ENCODE measurements around the gene PTMS. TPM values are rescaled to one million over a fixed set of nuclear protein-coding genes. Genes with fewer than 3 reads are reported as not detected.

The PTMS gene
- total and polyA plus RNA-seq, 2 of the 13 experiments (the other 11 are each of a cell fraction or from before 2014, with no cell fraction given): 40.5 to 82.4 TPM

DNA sequence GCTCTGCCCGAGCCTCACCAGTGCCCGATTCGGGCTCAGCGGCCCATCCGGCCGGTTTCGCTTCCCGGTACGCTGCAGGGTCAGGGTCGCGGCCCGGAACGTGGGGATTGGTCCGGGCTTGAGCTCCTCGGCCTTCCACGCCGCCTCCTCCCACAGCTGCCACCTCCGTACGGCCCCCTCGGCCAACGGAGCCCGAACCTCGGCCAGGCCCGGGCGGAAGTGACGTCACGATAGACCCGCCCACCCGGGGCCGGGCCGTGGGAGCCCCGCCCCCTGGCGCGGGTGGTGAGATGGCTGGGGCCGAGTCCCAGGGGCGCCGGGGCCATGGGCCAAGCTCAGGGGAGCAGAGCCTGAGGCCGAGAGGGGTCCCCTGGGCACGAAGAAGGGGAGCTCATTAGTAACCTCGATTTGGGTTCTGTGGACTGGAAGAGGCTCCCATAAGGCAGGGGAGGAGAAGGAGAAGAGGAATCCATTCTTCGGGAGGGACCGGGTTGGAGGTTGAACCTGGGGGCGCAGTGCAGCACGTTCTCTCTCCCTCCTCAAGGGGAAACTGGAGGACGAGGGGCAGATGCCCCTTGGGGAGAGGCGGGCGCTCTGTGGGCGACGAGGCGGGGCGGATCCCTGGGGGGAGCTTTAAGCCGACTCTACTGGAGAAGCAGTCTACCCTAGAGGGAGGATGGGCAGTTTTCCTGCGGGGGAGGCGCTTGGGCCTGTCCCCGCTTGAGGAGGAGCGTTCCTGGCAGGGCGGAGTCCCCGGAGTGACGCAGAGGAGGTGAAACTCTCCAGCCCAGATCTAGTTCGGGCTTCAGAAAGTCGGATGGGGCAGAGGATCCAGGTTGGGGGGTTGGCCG is 13.0 kb upstream of the PTMS start, which contains the start of gene MLF2 (continued):
- TF ChIP-seq, protein P1, sequence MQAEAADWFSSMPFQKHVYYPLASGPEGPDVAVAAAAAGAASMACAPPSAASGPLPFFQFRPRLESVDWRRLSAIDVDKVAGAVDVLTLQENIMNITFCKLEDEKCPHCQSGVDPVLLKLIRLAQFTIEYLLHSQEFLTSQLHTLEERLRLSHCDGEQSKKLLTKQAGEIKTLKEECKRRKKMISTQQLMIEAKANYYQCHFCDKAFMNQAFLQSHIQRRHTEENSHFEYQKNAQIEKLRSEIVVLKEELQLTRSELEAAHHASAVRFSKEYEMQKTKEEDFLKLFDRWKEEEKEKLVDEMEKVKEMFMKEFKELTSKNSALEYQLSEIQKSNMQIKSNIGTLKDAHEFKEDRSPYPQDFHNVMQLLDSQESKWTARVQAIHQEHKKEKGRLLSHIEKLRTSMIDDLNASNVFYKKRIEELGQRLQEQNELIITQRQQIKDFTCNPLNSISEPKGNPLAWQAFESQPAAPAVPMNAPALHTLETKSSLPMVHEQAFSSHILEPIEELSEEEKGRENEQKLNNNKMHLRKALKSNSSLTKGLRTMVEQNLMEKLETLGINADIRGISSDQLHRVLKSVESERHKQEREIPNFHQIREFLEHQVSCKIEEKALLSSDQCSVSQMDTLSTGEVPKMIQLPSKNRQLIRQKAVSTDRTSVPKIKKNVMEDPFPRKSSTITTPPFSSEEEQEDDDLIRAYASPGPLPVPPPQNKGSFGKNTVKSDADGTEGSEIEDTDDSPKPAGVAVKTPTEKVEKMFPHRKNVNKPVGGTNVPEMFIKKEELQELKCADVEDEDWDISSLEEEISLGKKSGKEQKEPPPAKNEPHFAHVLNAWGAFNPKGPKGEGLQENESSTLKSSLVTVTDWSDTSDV (CRISPR knock-in tag; IDR thresholded peaks at IDR 0.05): 0 out of 2 replicates have a peak, but pooled peaks have one; percentile 18
- TF ChIP-seq KLF15 (CRISPR knock-in tag; IDR thresholded peaks at IDR 0.05; ENCODE audit: borderline replicate concordance) (no peak; the same call in 1 of the 2 replicates), TCF7 (IDR thresholded peaks at IDR 0.05; ENCODE audit: low read depth) (no peak), KAT7 (CRISPR knock-in tag; IDR thresholded peaks at IDR 0.05; ENCODE audit: borderline replicate concordance) (peak; percentile 19), ZNF274 (CRISPR knock-in tag; IDR thresholded peaks at IDR 0.05) (peak; percentile 73), ZNF496 (CRISPR knock-in tag; IDR thresholded peaks at IDR 0.05; ENCODE audit: insufficient replicate concordance) (no peak), ELF1 (CRISPR knock-in tag; IDR thresholded peaks at IDR 0.05) (peak; percentile 27), ZSCAN25 (CRISPR knock-in tag; IDR thresholded peaks at IDR 0.05) (peak; percentile 78), ZNF570 (CRISPR knock-in tag; IDR thresholded peaks at IDR 0.05; ENCODE audit: borderline replicate concordance) (no peak), ZNF367 (CRISPR knock-in tag; IDR thresholded peaks at IDR 0.05; ENCODE audit: borderline replicate concordance) (peak; percentile 51; the same call in 1 of the 2 replicates), SRY (CRISPR knock-in tag; IDR thresholded peaks at IDR 0.05) (peak; percentile 89), TAF1 (CRISPR knock-in tag; IDR thresholded peaks at IDR 0.05) (peak; percentile 92), RARA (CRISPR knock-in tag; IDR thresholded peaks at IDR 0.05) (0 out of 2 replicates have a peak, but pooled peaks have one; percentile 24)
- TF ChIP-seq, protein P2, sequence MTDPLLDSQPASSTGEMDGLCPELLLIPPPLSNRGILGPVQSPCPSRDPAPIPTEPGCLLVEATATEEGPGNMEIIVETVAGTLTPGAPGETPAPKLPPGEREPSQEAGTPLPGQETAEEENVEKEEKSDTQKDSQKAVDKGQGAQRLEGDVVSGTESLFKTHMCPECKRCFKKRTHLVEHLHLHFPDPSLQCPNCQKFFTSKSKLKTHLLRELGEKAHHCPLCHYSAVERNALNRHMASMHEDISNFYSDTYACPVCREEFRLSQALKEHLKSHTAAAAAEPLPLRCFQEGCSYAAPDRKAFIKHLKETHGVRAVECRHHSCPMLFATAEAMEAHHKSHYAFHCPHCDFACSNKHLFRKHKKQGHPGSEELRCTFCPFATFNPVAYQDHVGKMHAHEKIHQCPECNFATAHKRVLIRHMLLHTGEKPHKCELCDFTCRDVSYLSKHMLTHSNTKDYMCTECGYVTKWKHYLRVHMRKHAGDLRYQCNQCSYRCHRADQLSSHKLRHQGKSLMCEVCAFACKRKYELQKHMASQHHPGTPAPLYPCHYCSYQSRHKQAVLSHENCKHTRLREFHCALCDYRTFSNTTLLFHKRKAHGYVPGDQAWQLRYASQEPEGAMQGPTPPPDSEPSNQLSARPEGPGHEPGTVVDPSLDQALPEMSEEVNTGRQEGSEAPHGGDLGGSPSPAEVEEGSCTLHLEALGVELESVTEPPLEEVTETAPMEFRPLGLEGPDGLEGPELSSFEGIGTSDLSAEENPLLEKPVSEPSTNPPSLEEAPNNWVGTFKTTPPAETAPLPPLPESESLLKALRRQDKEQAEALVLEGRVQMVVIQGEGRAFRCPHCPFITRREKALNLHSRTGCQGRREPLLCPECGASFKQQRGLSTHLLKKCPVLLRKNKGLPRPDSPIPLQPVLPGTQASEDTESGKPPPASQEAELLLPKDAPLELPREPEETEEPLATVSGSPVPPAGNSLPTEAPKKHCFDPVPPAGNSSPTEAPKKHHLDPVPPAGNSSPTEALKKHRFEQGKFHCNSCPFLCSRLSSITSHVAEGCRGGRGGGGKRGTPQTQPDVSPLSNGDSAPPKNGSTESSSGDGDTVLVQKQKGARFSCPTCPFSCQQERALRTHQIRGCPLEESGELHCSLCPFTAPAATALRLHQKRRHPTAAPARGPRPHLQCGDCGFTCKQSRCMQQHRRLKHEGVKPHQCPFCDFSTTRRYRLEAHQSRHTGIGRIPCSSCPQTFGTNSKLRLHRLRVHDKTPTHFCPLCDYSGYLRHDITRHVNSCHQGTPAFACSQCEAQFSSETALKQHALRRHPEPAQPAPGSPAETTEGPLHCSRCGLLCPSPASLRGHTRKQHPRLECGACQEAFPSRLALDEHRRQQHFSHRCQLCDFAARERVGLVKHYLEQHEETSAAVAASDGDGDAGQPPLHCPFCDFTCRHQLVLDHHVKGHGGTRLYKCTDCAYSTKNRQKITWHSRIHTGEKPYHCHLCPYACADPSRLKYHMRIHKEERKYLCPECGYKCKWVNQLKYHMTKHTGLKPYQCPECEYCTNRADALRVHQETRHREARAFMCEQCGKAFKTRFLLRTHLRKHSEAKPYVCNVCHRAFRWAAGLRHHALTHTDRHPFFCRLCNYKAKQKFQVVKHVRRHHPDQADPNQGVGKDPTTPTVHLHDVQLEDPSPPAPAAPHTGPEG (CRISPR knock-in tag; IDR thresholded peaks at IDR 0.05): no peak
- TF ChIP-seq, protein P3, sequence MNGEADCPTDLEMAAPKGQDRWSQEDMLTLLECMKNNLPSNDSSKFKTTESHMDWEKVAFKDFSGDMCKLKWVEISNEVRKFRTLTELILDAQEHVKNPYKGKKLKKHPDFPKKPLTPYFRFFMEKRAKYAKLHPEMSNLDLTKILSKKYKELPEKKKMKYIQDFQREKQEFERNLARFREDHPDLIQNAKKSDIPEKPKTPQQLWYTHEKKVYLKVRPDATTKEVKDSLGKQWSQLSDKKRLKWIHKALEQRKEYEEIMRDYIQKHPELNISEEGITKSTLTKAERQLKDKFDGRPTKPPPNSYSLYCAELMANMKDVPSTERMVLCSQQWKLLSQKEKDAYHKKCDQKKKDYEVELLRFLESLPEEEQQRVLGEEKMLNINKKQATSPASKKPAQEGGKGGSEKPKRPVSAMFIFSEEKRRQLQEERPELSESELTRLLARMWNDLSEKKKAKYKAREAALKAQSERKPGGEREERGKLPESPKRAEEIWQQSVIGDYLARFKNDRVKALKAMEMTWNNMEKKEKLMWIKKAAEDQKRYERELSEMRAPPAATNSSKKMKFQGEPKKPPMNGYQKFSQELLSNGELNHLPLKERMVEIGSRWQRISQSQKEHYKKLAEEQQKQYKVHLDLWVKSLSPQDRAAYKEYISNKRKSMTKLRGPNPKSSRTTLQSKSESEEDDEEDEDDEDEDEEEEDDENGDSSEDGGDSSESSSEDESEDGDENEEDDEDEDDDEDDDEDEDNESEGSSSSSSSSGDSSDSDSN (CRISPR knock-in tag; IDR thresholded peaks at IDR 0.05): peak; percentile 85

All from HepG2 (cell line).